GM21723 (cell line): ENCODE results near the gene SCAP.

Source experiments
- ATAC-seq: cut with Tn5 transposase; IDR thresholded peaks from one replicate; pipeline ENCODE4 v1.9.1; 2021; ENCODE audit warnings: mild to moderate bottlenecking, moderate library complexity; ENCODE audit not compliant: unreplicated experiment

SCAP gene

DNA sequence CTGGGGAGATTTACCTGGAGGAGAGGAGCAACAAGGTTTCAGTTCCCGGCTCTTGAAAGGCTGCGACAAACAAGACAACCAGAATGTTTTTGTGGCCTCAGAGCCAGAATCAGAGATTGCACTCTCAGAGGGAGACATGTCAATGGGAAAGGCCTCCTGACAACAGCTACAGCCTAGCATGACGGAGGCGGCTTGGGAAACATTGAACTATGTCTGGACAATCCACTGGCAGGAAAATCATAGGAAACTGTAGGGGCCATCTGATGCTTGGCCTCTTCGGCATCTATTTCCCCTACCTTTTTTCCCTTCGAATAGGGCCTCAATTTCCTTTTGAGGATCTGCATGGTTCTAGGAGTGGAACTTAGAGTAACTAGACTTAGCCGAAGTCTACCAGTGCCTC, 108.1 kb downstream of the SCAP start:
- no peak for ATAC-seq

DNA sequence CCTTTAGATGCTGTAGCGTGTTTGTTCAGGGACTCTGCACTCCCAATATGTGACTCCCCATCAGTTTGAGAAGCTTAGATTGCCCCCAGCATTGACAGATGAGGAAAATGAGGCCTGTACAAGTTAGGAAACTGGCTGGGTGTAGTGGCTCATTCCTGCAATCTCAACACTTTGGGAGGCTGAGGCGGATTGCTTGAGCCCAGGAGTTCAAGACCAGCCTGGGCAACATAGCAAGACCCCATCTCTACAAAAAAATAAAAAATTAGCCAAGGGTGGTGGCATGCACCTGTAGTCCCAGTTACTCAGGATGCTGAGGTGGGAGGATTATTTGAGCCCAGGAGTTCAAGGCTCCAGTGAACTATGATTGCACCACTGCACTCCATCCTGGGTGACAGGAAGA, 108.9 kb downstream of the SCAP start:
- no peak for ATAC-seq

DNA sequence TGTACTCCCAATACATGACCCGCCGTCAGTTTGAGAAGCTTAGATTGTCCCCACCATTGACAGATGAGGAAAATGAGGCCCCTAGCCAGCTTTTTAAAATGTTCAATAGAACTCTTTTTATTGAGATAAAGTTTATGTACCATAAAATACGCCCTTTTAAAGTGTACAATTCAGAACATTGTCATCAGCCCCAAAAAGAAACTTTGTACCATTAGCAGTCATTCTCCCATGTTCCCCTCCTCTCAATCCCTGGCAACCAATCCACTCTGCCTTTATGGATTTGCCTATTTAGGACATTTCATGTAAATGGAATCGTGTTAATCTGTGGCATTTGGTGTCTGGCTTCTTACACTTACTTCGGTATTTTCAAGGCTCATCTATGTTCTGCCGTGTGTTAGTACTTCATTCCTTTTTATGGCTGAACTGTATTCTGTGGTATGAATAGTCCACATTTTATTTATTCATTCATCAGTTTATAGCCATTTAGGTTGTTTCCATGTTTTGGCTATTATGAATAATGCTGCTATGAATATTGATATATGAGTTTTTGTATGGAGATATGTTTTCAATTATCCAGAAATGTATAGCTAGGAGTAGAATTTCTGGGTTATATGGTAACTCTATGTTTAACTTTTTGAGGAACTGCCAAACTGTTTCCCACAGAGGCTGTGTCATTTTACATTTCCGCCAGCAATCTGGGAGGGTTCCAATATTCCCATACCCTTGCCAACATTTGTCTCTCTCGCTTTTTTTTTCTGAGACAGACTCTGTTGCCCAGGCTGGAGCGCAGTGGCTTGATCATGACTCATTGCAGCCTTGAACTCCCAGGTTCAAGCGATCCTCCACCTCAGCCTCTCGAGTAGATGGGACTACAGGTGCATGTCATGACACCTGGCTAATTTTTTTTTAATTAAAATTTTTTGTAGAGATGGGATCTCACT, 110.3 kb downstream of the SCAP start:
- no peak for ATAC-seq
